Measurements from ENCODE around the gene GAS6. TPM values are rescaled to one million over a fixed set of nuclear protein-coding genes. Genes with fewer than 3 reads are reported as not detected.

The GAS6 gene
- total RNA-seq, 2 donors from 2014 or later = 206 to 254 TPM

DNA sequence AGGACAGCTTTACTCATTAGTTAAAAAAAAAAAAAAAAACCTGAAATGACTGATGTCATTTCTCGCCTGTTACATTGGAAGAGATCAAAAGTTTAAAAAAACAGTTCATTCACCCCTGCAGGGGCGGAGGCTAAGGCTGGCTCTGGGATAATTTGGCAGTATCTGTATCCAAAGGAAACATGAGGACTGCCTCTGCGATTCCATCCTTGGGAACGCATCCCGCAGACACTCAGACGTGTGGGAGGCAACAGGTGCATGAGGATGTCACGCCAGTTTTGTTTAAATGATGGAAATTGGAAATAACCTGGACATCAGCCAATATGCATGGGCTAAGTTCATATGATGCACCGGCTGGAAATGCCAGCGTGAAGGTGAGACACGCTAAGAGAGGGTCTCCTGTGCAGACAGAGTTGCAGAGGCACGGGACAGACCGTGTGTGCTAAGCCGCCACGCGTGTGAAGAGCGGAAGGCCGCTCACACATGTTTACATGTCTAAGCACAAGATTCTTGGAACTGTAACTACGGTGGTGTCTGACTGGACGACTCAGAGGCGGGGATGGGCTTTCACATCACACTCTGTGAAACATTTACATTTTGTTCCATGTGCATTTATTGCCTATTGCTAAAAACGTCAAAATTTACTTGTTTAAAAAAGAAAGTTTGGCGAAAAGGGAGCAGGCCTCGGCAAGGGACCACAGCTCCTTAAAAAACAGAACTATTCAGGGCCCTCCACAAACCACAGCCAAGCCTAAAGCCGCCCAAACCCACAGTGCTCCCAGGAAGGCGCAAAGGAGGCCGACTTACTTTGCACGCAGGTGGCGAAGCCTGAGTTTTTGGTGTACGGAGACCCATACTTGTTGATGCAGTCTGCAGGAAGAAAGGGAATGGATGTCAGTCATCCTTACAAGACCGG, 17.9 kb downstream of the GAS6 start:
- TF ChIP-seq, protein P1, sequence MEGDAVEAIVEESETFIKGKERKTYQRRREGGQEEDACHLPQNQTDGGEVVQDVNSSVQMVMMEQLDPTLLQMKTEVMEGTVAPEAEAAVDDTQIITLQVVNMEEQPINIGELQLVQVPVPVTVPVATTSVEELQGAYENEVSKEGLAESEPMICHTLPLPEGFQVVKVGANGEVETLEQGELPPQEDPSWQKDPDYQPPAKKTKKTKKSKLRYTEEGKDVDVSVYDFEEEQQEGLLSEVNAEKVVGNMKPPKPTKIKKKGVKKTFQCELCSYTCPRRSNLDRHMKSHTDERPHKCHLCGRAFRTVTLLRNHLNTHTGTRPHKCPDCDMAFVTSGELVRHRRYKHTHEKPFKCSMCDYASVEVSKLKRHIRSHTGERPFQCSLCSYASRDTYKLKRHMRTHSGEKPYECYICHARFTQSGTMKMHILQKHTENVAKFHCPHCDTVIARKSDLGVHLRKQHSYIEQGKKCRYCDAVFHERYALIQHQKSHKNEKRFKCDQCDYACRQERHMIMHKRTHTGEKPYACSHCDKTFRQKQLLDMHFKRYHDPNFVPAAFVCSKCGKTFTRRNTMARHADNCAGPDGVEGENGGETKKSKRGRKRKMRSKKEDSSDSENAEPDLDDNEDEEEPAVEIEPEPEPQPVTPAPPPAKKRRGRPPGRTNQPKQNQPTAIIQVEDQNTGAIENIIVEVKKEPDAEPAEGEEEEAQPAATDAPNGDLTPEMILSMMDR (IDR thresholded peaks at IDR 0.05) = no peak
- no peak for DNase-seq (ENCODE audit: low spot score)
- no peak overlapping the region for H3K4me3 ChIP-seq
- H3K4me1 ChIP-seq = peaks cover 0 to 69% of the 10 kb centered on the region in 2 donors
- H3K27ac ChIP-seq = no peak overlapping the region
- no peaks in the 10 kb centered on the region for H3K9me3 ChIP-seq
- no peaks in the 10 kb centered on the region for H3K27me3 ChIP-seq
- H3K36me3 ChIP-seq = peaks cover 28% of the 10 kb centered on the region

DNA sequence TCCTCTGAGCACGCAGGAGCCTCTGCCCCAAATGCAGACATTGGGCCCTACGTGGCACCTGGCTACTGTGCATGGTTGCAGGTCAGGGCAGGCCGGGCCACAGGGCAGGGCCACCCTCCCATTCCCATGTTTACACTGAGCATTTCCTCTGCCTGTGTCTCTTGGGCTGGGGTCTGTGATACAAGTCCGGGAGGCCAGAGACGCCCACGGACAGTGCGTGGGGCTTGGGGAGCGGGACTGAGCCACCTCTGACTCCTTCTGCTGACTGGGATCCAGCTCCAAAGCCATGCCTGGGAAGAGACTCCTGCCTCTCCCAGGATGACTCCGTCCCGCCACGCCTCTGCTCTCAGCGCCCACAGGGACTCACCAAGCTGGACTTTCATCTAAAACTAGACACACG, 18.8 kb downstream of the GAS6 start:
- Histone ChIP-seq H3K36me3 (peaks cover 28% of the 10 kb centered on the region), H3K4me3 (no peak overlapping the region), H3K4me1 (peaks cover 0 to 78% of the 10 kb centered on the region in 2 donors), H3K9me3 (no peaks in the 10 kb centered on the region), H3K27me3 (no peaks in the 10 kb centered on the region), H3K27ac (no peak overlapping the region)
- DNase-seq (ENCODE audit: low spot score) = no peak
- TF ChIP-seq, protein P1 (IDR thresholded peaks at IDR 0.05) = no peak

DNA sequence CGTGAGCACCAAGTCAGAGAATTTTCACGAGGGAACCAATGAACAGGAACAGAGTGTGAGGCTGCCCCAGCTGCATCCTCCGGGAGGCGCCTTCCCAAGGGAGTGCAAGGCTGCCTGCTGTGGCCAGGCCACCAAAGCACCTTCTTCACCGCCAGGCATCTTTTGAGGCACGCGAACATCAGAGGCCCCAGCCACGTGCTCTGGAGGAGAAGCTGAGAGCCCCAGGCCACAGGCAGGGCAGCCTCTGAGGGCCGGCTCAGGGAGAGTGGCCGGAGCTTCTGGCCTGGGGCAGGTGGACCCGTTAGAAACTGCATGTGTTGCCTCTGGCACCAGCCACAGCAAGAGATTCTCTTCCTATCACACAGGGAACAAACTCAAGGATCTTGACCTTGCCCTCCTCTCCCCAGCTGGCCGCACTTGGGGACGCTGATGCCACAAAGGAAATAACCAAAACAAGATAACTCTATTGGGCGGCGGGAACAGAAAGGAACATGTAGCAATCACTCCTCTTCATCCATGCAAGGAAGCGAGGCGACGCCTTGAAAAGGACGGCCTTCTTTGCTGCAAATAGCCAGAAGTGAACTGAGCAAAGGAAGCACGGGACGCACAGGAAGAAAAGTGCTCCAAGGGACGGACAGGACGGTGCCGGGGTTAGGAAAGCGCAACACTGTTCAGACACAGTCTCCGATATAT, 19.9 kb downstream of the GAS6 start:
- peaks cover 0 to 79% of the 10 kb centered on the region in 2 donors for H3K4me1 ChIP-seq
- H3K27me3 ChIP-seq = no peaks in the 10 kb centered on the region
- no peaks in the 10 kb centered on the region for H3K9me3 ChIP-seq
- TF ChIP-seq, protein P1 (IDR thresholded peaks at IDR 0.05) = no peak
- no peak overlapping the region for H3K4me3 ChIP-seq
- no peak for DNase-seq (ENCODE audit: low spot score)
- peaks cover 28% of the 10 kb centered on the region for H3K36me3 ChIP-seq
- peak overlapping the region in 1 of 2 donors; percentile 59 for H3K27ac ChIP-seq

DNA sequence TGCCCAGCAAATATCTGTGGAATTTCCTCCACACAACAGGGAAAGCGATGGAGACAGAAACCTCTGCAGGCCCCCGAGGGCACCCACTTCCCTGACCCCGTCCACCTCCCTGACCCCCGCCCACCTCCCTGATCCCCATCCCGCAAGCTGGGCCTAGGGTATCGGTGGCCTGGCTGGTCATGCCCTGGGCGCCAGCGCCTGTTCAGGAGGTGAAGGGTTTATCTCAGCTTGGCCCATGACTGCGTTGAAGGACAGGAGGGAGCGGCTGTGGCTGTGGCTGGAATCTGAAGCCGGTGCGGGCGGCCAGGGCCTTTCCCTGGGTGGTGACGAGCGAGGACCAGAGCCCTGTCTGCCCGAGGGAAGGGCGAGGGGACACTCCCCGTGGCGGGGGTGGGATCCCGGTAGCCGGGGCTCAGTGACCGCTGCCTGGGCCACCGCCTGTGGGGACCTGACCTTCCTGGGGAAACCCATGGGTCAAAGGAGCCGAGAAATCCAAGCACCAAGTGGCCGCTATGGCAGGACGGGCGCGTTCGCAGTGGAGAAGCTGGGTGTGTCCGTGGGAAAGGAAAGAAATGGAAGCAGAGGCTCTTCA, 20.7 kb downstream of the GAS6 start:
- TF ChIP-seq, protein P1 (IDR thresholded peaks at IDR 0.05) = no peak
- H3K36me3 ChIP-seq = peaks cover 28% of the 10 kb centered on the region
- no peak overlapping the region for H3K4me3 ChIP-seq
- H3K27ac ChIP-seq = peak overlapping the region in 1 of 2 donors; percentile 59
- no peak for DNase-seq (ENCODE audit: low spot score)
- H3K9me3 ChIP-seq = no peaks in the 10 kb centered on the region
- no peaks in the 10 kb centered on the region for H3K27me3 ChIP-seq
- H3K4me1 ChIP-seq = peaks cover 0 to 79% of the 10 kb centered on the region in 2 donors

DNA sequence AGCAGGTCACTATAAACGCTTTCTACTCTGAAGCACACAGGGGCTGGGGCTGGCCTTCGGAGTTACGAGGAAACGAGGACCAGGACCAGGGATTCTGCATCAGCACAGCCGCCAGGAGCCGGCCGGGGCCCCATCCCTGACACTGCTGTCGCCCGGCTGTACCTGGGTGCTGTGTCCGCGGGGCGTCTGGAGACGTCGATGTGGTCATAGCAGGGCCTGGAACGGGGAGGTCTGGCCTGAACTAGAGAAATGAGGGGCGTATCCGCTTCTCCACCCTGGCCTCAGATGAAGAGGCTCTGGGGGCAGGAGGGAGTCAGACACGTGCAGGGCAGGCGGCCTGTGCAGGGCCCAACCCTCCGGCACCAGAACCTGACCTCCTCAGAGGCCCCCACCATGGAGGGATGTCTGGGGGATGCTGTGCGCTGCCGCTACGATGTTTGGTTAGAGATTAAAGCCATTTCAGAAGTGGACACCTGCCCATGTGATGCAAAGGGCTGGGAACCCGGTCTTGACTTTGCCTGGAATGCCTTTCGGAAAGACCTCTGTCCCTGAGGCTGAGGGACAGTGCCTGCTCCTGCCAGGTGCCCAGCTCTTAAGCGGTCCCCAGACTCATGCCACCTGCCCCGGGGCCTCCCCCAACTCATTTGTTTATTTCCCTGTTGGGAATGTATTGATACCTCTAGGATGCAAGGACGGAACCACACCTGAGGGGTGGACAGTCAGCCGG, 21.4 kb downstream of the GAS6 start:
- Histone ChIP-seq H3K27ac (peak overlapping the region in 1 of 2 donors; percentile 59), H3K4me3 (no peak overlapping the region), H3K4me1 (peaks cover 0 to 79% of the 10 kb centered on the region in 2 donors), H3K27me3 (no peaks in the 10 kb centered on the region), H3K36me3 (peaks cover 26% of the 10 kb centered on the region), H3K9me3 (no peaks in the 10 kb centered on the region)
- DNase-seq (ENCODE audit: low spot score) = no peak
- TF ChIP-seq, protein P1 (IDR thresholded peaks at IDR 0.05) = no peak

All from right atrium auricular region (tissue), 2 donors.